HG03066 (cell line): Measurements from ENCODE around the gene SLC35D2.
"Not testable (repeated sequence)": the region's sequence is repeated elsewhere in the genome, so short reads cannot be mapped to it uniquely, and the experiment has no call there.

ENCODE experiments used
- ATAC-seq: cut with Tn5 transposase; IDR thresholded peaks from one replicate; pipeline ENCODE4 v1.9.1; 2021; ENCODE audit warnings: low read depth; ENCODE audit not compliant: unreplicated experiment

SLC35D2 gene

GRCh38 chr9:96400132-96400910 is 16.8 kb upstream of the SLC35D2 start:
- ATAC-seq: no peak

- ATAC-seq: no peak
Observed at GRCh38 chr9:96399325-96399633, 15.8 kb upstream of the SLC35D2 start.

GRCh38 chr9:96398582-96399324 is 15.2 kb upstream of the SLC35D2 start:
- no peak for ATAC-seq

GRCh38 chr9:96395964-96396363 is 12.5 kb upstream of the SLC35D2 start:
- ATAC-seq: no peak

- ATAC-seq: no peak
Observed at GRCh38 chr9:96394832-96395496, 11.5 kb upstream of the SLC35D2 start.

- no peak for ATAC-seq
Observed at GRCh38 chr9:96392263-96392662, 8.8 kb upstream of the SLC35D2 start.

- ATAC-seq: no peak
Observed at GRCh38 chr9:96391021-96391765, 7.7 kb upstream of the SLC35D2 start.

GRCh38 chr9:96388144-96388543 is 4.6 kb upstream of the SLC35D2 start:
- ATAC-seq: no peak

- no peak for ATAC-seq
Observed at GRCh38 chr9:96386157-96386556, 2.6 kb upstream of the SLC35D2 start.

GRCh38 chr9:96382839-96383164 is 709 bp downstream of the SLC35D2 start:
- no peak for ATAC-seq

- ATAC-seq: no peak
Observed at GRCh38 chr9:96382175-96382574, 1.3 kb downstream of the SLC35D2 start.

- no peak for ATAC-seq
Observed at GRCh38 chr9:96381696-96382095, 1.8 kb downstream of the SLC35D2 start.

- ATAC-seq: no peak
Observed at GRCh38 chr9:96381125-96381524, 2.4 kb downstream of the SLC35D2 start.

- no peak for ATAC-seq
Observed at GRCh38 chr9:96379461-96379860, 4.0 kb downstream of the SLC35D2 start.

GRCh38 chr9:96378187-96378586 is 5.3 kb downstream of the SLC35D2 start:
- no peak for ATAC-seq

- ATAC-seq: no peak
Observed at GRCh38 chr9:96376891-96377874, 6.3 kb downstream of the SLC35D2 start.

- ATAC-seq: not testable (repeated sequence)
Observed at GRCh38 chr9:96375507-96375906, 8.0 kb downstream of the SLC35D2 start.

GRCh38 chr9:96367943-96368342 is 15.6 kb downstream of the SLC35D2 start:
- ATAC-seq: no peak

GRCh38 chr9:96363175-96363967 is 20.1 kb downstream of the SLC35D2 start:
- ATAC-seq: no peak
